ENCODE results near the gene MASP2. TPM values are rescaled to one million over a fixed set of nuclear protein-coding genes. Genes with fewer than 3 reads are reported as not detected.

Gene MASP2
- total and polyA plus RNA-seq, 9 of the 15 experiments (the other 6 are each of a cell fraction or from before 2014, with no cell fraction given), result 0.01 to 0.23 (median 0.06) TPM; not detected in 3

GRCh38 chr1:11012260-11013159, 34.5 kb downstream of the MASP2 start, which contains the start of gene TARDBP (continued):
- TF ChIP-seq ARNT (IDR thresholded peaks at IDR 0.05) (peak; percentile 25 to 67; a peak in 1 of 4 replicates), SRSF9 (IDR thresholded peaks at IDR 0.05; ENCODE audit: borderline replicate concordance, low read depth, low read length) (no peak), STAT5B (CRISPR knock-in tag; IDR thresholded peaks at IDR 0.05) (no peak), U2AF1 (optimal IDR thresholded peaks at IDR 0.05; ENCODE audit: low read depth, low read length) (peak; percentile 72), HLTF (IDR thresholded peaks at IDR 0.05) (peak; percentile 73; the same call in 1 of the 2 replicates), ZNF511 (CRISPR knock-in tag; IDR thresholded peaks at IDR 0.05) (peak; percentile 98), TARDBP (IDR thresholded peaks at IDR 0.05) (peak; percentile 80), HMGN3 (IDR thresholded peaks at IDR 0.05; ENCODE audit: borderline replicate concordance, extremely low read depth, insufficient read length, low read depth, low read length) (peak; percentile 48), FOXK1 (CRISPR knock-in tag; IDR thresholded peaks at IDR 0.05; ENCODE audit: borderline replicate concordance) (peak; percentile 93), ATF1 (CRISPR knock-in tag; IDR thresholded peaks at IDR 0.05) (peak; percentile 37; the same call in 1 of the 2 replicates), ATF1 (tag; IDR thresholded peaks at IDR 0.05) (peak; percentile 78), ARID1B (IDR thresholded peaks at IDR 0.05) (peak; percentile 42; the same call in 1 of the 2 replicates), FOXA3 (CRISPR knock-in tag; conservative IDR thresholded peaks at IDR 0.05 in 1 of 2, IDR thresholded peaks at IDR 0.05 in 1 of 2) (peak in 1 of 2 experiments; percentile 83; a peak in 2 of 4 replicates), GATAD2A (IDR thresholded peaks at IDR 0.05) (no peak), PML (IDR thresholded peaks at IDR 0.05; ENCODE audit: low read length) (peak; percentile 87), MXI1 (IDR thresholded peaks at IDR 0.05; ENCODE audit: low read depth, low read length) (peak; percentile 38; the same call in 1 of the 2 replicates), ESRRA (IDR thresholded peaks at IDR 0.05; ENCODE audit: borderline replicate concordance, low read depth) (0 out of 2 replicates have a peak, but pooled peaks have one; percentile 11), ILF3 (IDR thresholded peaks at IDR 0.05; ENCODE audit: borderline replicate concordance) (peak; percentile 17; the same call in 1 of the 2 replicates), ARID2 (IDR thresholded peaks at IDR 0.05) (no peak), CHAMP1 (IDR thresholded peaks at IDR 0.05) (peak; percentile 76; the same call in 1 of the 2 replicates), BRD4 (IDR thresholded peaks at IDR 0.05) (peak; percentile 97), YBX1 (IDR thresholded peaks at IDR 0.05) (no peak), EGR1 (conservative IDR thresholded peaks at IDR 0.05) (peak; percentile 90), MAFG (tag; conservative IDR thresholded peaks at IDR 0.05) (no peak), TFAM (CRISPR knock-in tag; conservative IDR thresholded peaks at IDR 0.05) (no peak), RCOR1 (IDR thresholded peaks at IDR 0.05; ENCODE audit: borderline replicate concordance in 1 of 2, low read depth in 2 of 2, low read length in 2 of 2) (no peak), FIP1L1 (IDR thresholded peaks at IDR 0.05; ENCODE audit: low read depth, low read length, poor library complexity, severe bottlenecking) (peak; percentile 96), ZNF274 (IDR thresholded peaks at IDR 0.05; ENCODE audit: borderline replicate concordance, low read depth, low read length) (0 out of 2 replicates have a peak, but pooled peaks have one; percentile 42)
